Coronary artery (tissue), 2 donors: Measurements from ENCODE around the gene ZNF680.
"Not testable (repeated sequence)": the region's sequence is repeated elsewhere in the genome, so short reads cannot be mapped to it uniquely, and the experiment has no call there.

Experiments
- DNase-seq: peaks from one replicate; pipeline ENCODE4 v3.0.0-alpha.2; 2017; ENCODE audit warnings: low spot score
- H3K27ac ChIP-seq, 2 donors: fragments of 200-600 bp; sonication (generic); one replicate each; pipeline ENCODE4 v1.5.1; 2016 to 2019
- H3K4me3 ChIP-seq: fragments of 200-600 bp; sonication (generic); 2 replicates; pipeline ENCODE4 v1.5.1; 2016; ENCODE audit warnings: mild to moderate bottlenecking, moderate library complexity
- CTCF ChIP-seq: fragments of 200-600 bp; sonication (generic); IDR thresholded peaks from one replicate; pipeline ENCODE4 v1.5.1; 2019; ENCODE audit warnings: antibody characterized with exemption

ZNF680 gene

DNA sequence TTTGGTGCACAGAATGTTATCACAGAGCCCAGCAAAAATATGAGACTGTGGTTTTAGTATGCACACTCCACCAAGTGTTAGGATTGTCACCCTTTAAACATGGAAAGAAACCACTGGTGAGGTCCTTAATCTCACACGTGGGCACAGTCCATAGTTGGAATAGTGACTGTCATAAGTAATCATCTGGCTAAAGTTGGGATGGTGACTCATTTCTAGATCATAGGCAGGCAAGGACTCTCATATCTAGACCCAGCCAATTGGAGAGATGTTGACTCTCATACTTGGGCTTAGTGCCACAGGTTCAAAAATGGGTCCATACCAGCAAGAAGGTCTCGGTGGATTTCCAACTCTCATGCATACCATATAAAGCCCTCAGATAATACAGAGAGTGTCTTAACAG is 39.6 kb upstream of the ZNF680 start:
- Histone ChIP-seq H3K27ac (no peak overlapping the region), H3K4me3 (no peak overlapping the region)
- no peak for DNase-seq
- TF ChIP-seq CTCF: no peak

- TF ChIP-seq CTCF: no peak
- Histone ChIP-seq H3K27ac (no peak overlapping the region), H3K4me3 (no peak overlapping the region)
- DNase-seq: no peak
These were observed 39.2 kb upstream of the ZNF680 start for GRCh38 chr7:64602086-64602485.

DNA sequence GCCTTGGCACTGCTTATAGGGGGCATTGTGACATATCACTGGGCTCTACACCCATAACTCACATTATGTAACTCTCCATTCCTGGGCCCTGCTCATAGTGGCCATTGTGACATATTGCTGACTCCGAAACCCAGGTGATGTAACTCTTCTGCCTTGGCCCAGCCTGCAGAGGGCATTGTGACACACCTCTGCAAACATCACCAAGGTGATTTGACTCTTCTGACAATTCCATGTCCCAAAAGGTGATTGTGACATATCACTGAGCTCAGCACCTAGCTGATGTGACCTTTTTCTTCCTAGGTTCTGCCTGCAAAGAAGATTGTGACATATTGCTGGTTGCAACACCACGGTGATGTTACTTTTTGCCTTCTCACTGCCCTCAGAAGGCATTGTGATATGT is 36.5 kb upstream of the ZNF680 start:
- TF ChIP-seq CTCF: no peak
- no peak overlapping the region for H3K4me3 ChIP-seq
- no peak overlapping the region for H3K27ac ChIP-seq
- no peak for DNase-seq

DNA sequence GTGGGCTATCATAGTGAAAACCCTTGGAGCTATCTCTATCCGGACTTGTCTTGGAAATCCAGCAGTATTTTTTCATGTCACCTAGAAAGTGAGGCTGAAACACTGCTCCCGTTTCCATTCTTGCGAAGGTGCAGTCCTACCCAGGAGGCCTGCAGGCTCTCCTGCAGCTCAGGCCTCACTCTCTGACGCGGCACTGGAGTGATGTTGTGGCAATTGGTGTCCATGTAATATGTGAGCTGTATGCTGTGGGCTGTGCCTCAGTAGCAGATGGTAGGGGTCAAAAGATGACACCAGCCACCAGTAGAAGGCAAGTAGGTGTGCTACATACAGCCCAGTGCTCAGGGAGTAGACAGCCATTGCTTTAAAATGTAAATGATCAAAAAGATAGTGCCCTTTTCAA is 28.1 kb upstream of the ZNF680 start:
- no peak for DNase-seq
- H3K4me3 ChIP-seq: no peak overlapping the region

DNA sequence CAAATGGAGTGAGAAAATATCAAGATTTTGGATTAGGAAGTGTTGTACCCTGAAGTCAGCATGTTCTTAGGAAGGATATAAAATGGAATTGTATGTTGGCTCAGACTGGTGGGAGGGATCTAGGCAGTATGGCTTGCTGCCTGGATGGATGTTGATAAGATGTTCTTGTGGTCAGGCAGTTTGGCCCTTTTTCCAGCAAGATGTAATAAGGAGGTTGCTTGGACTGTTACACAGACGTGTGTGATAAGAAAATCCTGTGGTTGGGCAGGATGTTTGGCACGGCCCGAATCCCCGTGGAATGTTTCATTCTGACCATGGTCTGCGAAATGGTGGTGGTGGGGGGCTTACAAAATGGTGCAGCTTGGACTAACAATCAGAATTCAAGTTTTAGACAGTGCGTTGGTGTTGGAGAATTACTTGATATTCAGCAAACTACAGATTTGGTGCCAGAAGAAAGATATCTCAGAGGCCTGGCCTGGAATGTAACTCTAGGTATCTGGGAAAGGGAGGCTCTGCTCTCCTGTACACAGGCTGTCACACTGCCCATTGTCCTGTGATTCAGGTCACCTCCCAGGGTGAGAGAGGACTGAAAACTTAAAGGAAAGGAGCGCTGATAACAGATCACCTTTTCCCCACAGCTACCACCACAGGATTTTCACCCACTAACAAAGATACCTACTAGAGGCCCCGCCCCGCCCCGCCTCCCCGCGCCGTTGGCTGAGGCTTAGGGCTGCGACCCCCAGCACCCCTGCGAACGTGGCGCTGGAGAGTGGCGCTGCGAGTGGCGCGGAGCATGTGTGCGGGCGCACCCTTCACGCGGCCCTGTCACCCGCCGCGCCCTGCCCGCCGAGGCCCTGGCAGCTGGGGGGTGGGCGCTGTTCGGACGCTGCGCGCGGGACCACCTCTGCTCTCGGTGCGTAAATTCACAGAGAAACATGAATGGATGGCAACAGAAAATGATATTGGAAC is 19.3 kb upstream of the ZNF680 start:
- H3K4me3 ChIP-seq: peak overlapping the region; percentile 23
- DNase-seq: no peak
- no peak for TF ChIP-seq CTCF
- peak overlapping the region in 1 of 2 donors; percentile 67 for H3K27ac ChIP-seq

More for the DNA sequence above, 28.1 kb upstream of the ZNF680 start:
- H3K27ac ChIP-seq: no peak overlapping the region
- no peak for TF ChIP-seq CTCF

DNA sequence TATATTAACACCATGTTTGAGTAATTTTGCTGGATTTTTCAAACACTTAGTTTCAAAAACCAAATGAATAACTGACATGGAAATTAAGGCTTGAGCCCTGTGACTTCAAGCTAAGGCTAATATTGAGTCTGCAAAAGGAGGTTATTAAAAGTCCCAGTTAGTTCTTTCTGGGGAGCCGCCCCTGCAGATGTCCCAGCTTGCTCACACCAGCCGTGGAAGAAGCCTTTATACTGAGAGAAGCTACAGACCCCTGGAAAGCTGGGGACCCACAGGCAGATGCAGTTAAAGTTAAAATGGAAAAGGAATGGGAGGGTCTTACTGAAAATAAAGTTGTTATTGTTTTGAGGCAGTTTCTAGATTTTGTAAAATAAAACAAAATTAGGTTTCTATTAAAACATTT is 18.5 kb upstream of the ZNF680 start:
- DNase-seq: no peak
- Histone ChIP-seq H3K4me3 (no peak overlapping the region), H3K27ac (no peak overlapping the region)
- TF ChIP-seq CTCF: no peak

DNA sequence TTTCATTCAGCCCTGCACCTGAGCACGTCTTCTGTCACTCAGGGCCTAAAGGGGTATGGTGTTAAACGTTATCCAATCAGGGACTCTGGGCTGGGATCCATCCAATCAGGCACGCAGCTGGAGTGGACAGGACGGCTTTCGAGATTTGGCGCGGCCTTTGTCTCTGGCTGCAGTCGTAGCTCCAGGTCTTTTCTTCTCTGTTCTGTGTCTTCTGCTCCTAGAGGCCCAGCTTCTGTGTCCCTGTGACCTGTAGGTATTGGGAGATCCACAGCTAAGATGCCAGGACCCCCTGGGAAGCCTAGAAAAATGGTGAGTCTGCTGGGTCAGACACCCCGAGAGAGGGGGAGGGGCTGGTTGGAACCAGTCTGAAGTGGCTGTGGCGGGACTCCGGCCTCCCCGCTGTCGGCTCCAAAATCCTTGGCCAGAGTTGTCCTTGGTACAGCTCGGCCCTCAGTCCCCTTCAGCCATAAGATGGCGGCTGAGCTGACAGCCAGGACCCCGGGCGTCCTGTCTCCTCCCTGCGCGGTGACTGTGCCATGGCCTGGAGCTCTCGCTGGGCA is 11.7 kb upstream of the ZNF680 start:
- no peak for DNase-seq
- Histone ChIP-seq H3K27ac (no peak overlapping the region), H3K4me3 (peak overlapping the region; percentile 50)
- TF ChIP-seq CTCF: no peak

GRCh38 chr7:64570284-64570605 is 7.4 kb upstream of the ZNF680 start:
- Histone ChIP-seq H3K4me3 (peak overlapping the region; percentile 75), H3K27ac (peak overlapping the region; percentile 3 to 68)
- DNase-seq: not testable (repeated sequence)

- not testable (repeated sequence) for DNase-seq
- peak overlapping the region; percentile 3 to 68 for H3K27ac ChIP-seq
These were observed 6.8 kb upstream of the ZNF680 start for GRCh38 chr7:64569372-64570283.

More at GRCh38 chr7:64569372-64570283, 6.8 kb upstream of the ZNF680 start:
- peak overlapping the region; percentile 75 for H3K4me3 ChIP-seq
